Measurements from ENCODE around the gene IRAK2.

The IRAK2 gene

DNA sequence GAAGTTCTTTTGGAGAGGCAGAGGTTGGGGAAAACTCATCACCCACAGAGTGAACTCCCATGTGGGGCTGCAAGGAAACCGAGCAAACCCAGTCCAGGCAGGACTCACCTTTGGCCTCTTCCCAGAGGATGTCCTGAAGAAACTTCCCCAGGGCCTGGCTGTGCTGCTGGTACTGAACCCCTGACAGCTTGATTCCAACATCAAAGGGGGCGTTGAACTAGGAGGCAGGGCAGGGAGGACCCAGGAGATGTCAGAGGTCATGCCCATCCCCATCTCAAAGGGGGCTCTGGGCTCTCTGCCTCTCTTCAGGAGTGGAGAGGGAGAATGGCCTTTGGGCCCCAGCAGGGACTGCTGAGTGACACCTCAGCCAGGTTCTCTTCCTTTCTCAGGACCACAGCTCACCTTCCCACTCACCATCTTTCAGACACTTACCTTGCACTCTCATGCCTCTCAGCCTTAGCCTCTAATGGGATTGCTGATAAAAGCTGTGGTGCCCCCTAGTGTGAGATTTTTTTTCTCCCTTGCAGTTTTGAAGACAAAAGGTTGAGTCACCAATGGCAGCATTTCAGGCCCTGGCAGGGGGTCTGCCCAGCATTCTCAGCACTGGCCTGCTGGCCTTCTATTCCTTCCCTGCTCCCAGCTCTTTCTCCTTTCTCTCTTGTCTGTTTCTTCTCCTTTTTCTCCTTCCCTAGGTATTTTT is 122.0 kb downstream of the IRAK2 start:
- no peak for DNase-seq

DNA sequence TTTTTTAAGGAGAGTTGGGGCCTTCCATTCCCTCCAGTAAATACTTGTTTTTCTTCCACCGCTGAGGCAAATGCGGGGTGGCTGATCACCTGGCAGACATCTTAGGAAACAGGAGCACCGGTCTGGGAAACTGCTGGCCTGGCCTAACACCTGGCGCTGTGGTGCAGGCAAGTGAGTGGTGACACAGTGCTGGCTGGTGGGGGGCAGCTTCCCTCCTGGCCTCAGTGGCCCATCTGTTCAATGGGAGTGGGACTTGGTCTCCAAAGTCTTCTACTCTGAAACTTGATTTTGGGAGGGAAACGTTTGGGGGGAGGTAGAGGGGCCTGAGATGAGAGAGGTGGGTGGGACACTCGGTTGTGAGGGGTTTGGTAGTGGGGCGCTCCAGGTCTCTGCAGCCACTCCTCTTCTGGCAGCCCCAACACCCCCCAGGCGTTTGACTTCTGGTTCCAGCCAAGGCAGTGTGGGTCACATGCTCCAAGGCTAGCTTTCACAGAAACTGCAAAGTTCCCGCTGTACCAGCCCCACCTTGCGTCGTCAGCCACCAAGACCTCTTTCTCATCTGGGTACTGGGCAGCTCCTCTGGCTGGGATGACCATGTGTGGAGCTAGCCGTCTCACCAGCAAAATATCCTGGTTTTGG is 123.3 kb downstream of the IRAK2 start:
- no peak for DNase-seq

DNA sequence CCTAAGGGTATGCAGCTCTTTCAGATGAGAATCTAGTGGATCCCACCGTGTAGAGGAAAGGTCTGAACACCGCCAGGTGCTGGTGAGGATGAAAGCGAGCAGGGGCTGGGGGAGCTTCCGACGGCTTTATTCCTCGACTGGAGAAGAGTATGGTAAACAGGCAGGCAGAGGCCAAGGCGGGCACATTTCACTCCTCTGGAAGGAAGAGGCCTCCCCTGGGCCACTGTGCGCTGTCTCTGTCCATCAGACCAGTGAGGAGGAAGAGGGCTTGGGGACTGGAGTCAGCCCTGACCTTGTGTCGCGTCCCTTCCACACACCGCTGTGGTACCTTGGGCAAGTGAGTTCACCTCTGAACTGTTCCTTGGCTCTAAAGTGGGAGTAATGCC is 123.8 kb downstream of the IRAK2 start:
- DNase-seq: no peak

DNA sequence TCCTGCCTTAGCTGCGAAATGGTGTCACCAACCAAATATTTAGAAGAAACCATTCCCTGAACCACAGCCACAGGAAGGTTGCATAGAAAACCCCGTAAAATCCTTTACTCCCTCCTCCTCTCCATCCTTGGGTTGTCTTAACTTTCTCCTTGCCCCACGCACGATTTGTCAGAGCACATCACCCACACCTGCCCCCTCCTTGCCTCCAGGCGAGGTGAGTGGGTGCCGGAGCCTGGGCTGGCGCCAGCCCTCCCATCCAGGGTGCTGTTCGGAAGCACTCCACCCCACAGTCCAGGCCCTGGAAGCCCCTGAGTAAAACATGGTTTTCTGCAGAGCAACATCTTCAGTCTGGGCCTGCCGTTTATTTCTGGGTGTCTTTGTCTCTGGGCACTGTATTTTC is 124.4 kb downstream of the IRAK2 start:
- no peak for DNase-seq

DNA sequence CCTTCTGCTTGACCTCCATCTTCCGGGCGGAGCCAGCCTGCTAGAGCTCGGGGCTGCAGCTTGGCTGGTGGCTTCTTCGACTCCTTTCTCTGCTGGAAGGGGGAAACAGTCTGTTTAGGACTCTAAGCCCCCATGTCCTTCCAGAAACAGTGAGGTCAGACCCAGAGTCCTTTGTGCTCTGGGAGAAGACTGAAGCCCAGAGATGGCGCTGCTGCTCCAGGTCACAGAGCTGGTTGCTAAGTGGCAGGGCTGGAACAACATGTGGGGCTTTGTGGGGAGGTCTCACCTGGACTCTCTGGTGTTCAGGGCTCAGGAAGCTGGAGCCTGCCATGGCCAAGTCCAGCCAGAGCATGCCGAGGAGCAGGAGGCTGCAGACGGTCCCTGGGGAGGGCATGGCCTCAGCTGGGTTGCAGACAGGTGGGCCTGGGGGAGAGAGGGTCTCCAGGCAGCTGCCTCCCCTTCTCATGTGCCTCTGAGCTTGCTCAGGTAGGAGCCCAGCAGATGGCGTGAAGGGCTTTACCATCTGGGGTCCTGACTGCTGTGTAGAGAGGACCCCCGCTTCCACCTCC is 125.2 kb downstream of the IRAK2 start:
- no peak for DNase-seq

DNA sequence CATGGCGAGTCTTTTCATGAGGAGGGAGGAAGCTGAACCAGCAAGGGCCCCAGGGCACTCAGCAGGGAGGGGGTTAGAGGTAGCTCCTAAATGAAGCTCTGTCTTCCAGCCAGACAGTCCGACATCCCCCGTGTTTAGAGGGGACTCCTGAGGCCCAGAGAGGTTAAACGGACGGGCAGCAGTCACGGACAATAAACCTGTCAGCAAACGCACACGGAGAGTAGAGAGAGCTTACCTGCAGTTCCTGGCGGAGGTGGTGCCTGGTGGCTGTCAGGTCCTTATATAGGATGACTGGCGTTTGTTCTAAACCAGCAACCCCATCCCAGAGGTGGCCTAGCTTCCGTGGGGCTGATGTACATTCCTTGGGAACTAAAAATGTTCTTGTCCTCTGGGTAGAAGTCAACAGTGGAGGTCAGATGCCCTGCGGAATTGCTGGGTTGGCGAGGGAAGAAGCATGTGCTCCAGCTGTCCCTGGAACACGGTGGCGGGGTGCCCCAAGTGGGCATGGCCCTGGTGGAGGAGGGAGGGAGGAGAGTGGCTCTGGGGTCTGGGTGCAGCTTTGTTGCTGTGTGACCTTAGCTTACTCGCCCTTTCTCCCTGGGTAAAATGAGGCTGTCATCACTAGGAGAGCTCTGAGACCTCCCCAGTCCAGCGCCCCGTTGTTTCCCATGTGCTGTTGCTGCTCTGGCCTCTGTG is 125.9 kb downstream of the IRAK2 start:
- no peak for DNase-seq

DNA sequence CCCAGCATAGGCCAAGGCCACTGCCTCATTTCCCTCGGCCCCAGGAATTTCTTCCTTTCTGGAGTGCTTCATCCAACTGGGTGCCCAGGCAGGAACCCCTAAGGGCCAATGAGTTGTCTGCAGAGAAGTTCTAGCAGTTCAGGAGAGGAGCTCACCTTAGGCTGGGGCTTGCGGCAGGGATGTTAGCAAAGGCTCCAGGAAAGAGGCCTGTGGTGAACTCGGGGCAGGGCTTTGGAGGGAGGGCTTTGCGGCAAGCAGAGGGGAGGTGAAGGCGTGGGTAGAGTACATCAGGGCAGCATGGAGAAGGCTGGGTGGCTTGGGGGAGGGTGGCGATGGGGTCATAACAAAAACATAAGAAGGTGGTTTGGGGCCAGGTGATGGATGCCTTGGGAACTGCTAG is 126.9 kb downstream of the IRAK2 start:
- DNase-seq: no peak

DNA sequence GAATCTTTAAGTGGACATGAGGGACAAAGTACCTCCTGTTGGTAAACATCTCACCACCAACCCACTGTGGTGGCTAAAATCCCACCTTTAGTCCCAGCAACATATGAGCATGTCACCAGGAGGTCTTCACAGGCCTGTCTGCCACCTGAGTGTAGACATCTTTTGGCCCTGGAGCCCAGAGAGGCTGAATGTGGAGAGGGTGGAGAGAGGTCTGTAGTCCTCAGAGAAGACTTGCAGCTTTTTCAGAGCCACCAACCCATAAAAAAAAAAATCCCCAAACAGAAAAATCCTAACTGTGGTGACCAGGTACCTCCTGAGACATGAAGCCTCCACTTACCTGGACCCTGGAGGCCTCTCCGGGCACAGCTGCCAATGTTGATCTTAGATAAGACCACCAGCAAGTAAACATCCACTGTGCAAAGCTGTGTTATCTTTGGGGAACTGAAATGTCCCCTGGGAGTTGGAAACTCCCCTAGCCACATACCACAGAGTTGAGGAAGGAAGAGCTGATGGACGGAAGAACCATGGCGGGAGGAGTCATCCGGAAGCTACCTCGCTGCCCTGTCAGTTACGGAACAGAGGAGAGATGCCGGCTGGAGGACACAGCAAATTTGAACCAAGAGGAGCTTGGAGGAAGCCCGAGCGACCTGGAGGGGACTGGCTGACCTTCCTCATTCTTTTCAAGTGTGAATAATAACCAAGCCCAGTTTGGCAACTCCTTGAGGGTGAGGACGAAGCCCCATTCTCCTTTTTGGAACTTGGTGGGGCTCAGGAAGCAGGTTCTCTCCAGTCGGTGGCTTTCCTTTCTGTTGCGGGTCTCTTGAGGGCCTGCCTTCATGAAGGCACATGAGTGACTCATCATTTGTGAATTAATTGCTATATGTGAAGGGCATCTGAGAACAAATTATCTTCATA is 128.0 kb downstream of the IRAK2 start, which contains the start of gene GHRL:
GHRL (minus strand) TSS at position 443 of the 915 bp plus-strand sequence. CDS start 2,767 bp downstream, outside the sequence.
- DNase-seq: no peak
